IPS-NIHi7 (cell line): ENCODE measurements around the gene TMEM82.
"Not testable (repeated sequence)": the region's sequence is repeated elsewhere in the genome, so short reads cannot be mapped to it uniquely, and the experiment has no call there.

Experiments used
- DNase-seq: peaks from one replicate; pipeline ENCODE4 v3.0.0; 2012; ENCODE audit warnings: mixed read lengths; ENCODE audit errors: extremely low spot score

TMEM82 gene

GRCh38 chr1:15742339-15742801, at the start of gene TMEM82:
Gene TMEM82 (plus strand): TSS chr1:15742499. CDS start chr1:15742560, 61 bp downstream.
- DNase-seq = peak; percentile 68

GRCh38 chr1:15693371-15693770, 48.9 kb upstream of the TMEM82 start:
- no peak for DNase-seq

- no peak for DNase-seq
Observed at GRCh38 chr1:15696956-15697521, 45.3 kb upstream of the TMEM82 start.

- no peak for DNase-seq
Observed at GRCh38 chr1:15698201-15698600, 44.1 kb upstream of the TMEM82 start.

GRCh38 chr1:15699321-15699720, 43.0 kb upstream of the TMEM82 start:
- not testable (repeated sequence) for DNase-seq

- DNase-seq = no peak
Observed at GRCh38 chr1:15700508-15700907, 41.8 kb upstream of the TMEM82 start.

- DNase-seq = no peak
Observed at GRCh38 chr1:15701784-15702183, 40.5 kb upstream of the TMEM82 start.

GRCh38 chr1:15702722-15703550, 39.4 kb upstream of the TMEM82 start:
- DNase-seq = peak; percentile 67

GRCh38 chr1:15703562-15703961, 38.7 kb upstream of the TMEM82 start:
- DNase-seq = no peak

- DNase-seq = no peak
Observed at GRCh38 chr1:15704526-15705183, 37.6 kb upstream of the TMEM82 start.

- DNase-seq = no peak
Observed at GRCh38 chr1:15705184-15705566, 37.1 kb upstream of the TMEM82 start.

- DNase-seq = no peak
Observed at GRCh38 chr1:15706751-15707150, 35.5 kb upstream of the TMEM82 start.

- DNase-seq = no peak
Observed at GRCh38 chr1:15707239-15707925, 34.9 kb upstream of the TMEM82 start.

- no peak for DNase-seq
Observed at GRCh38 chr1:15708486-15709137, 33.7 kb upstream of the TMEM82 start.

- DNase-seq = no peak
Observed at GRCh38 chr1:15709226-15709625, 33.1 kb upstream of the TMEM82 start.

- DNase-seq = no peak
Observed at GRCh38 chr1:15712168-15712567, 30.1 kb upstream of the TMEM82 start.

GRCh38 chr1:15714406-15715136, 27.7 kb upstream of the TMEM82 start:
- DNase-seq = no peak

- no peak for DNase-seq
Observed at GRCh38 chr1:15717418-15718125, 24.7 kb upstream of the TMEM82 start.

GRCh38 chr1:15718199-15718601, 24.1 kb upstream of the TMEM82 start:
- no peak for DNase-seq

- no peak for DNase-seq
Observed at GRCh38 chr1:15719381-15720120, 22.7 kb upstream of the TMEM82 start.
